GM10266 (cell line): ENCODE measurements around the gene BCAN.

Source experiments
- DNase-seq: peaks from one replicate; pipeline ENCODE4 v3.0.0; 2012; ENCODE audit errors: extremely low spot score
- TF ChIP-seq, protein P1 (sequence below): IDR thresholded peaks from 2 replicates; pipeline ENCODE4 v1.5.1; 2012; ENCODE audit warnings: mild to moderate bottlenecking, low read depth; ENCODE audit not compliant: control insufficient read depth, insufficient read depth; ENCODE audit errors: missing control alignments

Gene BCAN

DNA sequence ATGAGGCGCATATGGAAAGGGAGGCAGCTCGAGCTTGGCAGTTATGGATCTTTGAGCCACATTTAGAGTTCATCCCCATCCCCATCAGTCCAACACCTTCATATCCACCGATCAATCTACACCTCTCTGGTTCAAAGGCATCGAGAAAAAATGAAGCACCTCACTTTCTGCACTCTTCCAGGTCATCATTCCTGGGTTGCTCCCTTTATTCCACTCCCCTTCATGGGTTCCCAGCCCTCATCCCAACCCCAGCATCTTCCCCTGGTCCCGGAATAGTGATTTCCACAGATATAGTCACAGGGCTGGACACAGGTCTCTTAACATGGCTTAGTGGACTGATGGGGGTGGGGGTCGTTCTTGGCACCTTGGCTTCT is 22.3 kb upstream of the BCAN start:
- no peak for DNase-seq
- TF ChIP-seq, protein P1, sequence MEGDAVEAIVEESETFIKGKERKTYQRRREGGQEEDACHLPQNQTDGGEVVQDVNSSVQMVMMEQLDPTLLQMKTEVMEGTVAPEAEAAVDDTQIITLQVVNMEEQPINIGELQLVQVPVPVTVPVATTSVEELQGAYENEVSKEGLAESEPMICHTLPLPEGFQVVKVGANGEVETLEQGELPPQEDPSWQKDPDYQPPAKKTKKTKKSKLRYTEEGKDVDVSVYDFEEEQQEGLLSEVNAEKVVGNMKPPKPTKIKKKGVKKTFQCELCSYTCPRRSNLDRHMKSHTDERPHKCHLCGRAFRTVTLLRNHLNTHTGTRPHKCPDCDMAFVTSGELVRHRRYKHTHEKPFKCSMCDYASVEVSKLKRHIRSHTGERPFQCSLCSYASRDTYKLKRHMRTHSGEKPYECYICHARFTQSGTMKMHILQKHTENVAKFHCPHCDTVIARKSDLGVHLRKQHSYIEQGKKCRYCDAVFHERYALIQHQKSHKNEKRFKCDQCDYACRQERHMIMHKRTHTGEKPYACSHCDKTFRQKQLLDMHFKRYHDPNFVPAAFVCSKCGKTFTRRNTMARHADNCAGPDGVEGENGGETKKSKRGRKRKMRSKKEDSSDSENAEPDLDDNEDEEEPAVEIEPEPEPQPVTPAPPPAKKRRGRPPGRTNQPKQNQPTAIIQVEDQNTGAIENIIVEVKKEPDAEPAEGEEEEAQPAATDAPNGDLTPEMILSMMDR, result no peak

DNA sequence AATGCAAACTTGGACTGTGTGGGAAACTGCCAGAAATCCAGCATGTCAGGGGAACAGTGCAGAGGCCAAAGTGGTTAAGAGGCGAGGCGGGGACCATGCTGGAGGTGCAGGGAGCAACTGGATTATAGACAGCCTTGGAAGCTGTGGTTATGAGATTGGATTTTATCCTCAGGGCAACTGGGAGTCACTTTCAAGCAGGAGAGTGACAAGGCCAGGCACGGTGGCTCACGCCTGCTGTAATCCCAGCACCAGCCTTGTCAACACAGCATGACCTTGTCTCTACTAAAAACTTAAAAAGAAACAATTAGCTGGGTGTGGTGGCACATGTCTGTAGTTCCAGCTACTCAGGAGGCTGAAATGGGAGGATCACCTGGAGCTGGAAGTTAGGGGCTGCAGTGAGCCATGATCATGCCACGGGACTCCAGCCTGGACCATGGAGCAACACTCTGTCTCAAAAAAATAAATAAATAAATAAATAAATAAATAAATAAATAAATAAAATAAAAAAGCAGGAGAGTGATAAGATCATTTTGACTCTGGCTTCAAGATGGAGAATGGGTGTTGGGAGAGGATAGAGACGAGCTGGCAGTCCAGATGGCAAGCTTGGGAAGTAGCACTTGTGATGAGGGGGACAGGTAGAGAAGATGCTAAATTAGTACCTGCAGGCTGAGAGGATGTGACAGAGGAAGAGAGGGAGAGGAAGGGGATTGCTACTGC is 19.2 kb upstream of the BCAN start:
- TF ChIP-seq, protein P1, result no peak
- no peak for DNase-seq

DNA sequence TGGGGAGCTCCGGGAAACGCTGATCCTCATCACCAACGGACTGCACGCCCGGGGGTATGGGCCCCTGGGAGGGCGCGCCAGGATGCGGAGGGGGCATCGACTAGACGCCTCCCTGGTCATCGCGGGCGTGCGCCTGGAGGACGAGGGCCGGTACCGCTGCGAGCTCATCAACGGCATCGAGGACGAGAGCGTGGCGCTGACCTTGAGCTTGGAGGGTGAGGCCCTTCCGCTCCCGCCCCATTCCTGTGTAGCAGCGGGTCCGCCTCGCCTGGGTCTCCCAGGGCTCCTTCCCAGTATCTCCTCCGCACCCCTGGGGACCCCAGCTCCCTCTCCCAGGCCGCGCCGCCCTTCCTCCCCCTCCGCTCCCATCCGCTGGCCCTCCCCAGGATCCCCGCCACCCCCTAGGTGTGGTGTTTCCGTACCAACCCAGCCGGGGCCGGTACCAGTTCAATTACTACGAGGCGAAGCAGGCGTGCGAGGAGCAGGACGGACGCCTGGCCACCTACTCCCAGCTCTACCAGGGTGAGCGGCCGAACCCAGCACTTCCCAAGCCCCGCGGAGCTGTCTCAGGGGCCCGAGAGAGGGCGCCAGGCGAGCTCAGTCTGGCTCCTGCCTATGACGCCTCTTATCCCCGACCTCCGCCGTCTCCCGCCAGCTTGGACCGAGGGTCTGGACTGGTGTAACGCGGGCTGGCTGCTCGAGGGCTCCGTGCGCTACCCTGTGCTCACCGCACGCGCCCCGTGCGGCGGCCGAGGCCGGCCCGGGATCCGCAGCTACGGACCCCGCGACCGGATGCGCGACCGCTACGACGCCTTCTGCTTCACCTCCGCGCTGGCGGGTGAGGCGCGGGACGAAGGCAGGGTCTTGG is 17.7 kb upstream of the BCAN start:
- no peak for DNase-seq
- TF ChIP-seq, protein P1, result peak; percentile 50

DNA sequence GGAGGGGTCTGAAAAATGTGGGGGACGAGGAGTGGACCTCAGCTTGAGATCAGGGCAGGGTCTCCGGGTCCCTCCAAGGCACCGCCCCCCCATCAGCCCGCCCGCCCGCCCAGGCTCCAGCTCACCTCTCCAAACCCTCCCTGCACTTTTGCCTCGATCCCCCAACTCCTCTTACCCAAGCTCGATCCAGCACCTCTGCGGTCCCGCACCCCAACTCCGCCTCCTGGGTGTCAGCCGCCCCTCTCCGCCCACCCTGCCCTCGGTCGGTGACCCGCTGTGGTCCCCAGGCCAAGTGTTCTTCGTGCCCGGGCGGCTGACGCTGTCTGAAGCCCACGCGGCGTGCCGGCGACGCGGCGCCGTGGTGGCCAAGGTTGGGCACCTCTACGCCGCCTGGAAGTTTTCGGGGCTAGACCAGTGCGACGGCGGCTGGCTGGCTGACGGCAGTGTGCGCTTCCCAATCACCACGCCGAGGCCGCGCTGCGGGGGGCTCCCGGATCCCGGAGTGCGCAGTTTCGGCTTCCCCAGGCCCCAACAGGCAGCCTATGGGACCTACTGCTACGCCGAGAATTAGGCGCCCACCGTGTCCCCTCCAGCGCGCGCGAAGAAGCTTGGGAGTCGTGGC is 17.0 kb upstream of the BCAN start:
- TF ChIP-seq, protein P1, result no peak
- DNase-seq, result no peak

DNA sequence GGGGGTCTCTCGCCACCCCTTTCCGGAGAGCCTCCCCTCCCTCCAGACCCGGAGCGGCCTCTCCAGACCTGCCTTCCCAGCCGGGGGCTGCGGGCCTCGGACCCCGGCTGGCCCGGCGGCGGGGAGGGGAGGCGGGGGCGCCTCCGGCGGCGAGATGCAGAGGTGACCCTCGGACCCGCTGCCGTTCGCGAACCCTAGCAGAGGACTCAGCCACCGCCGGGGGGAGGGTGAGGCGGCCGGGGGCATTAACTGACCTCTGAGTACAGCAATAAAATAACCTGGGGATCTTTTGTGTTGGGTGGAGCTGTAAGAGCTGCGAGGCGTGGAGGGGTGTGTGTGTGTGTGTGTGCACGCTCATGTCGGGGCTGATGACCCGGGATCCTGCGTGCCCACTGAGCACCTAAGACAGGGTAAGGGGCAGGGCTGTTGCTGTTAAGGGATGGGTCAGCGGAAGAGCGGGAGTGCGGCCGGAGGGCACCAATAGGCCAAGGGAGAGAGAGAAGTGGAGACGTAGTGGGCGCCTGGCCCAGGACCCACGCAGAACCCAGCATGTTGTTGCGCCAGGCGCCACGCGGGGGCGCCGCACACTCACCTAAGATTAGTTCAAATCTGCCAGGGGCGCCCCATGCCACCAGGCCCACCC is 16.4 kb upstream of the BCAN start:
- TF ChIP-seq, protein P1, result peak; percentile 71
- peak; percentile 67 for DNase-seq

DNA sequence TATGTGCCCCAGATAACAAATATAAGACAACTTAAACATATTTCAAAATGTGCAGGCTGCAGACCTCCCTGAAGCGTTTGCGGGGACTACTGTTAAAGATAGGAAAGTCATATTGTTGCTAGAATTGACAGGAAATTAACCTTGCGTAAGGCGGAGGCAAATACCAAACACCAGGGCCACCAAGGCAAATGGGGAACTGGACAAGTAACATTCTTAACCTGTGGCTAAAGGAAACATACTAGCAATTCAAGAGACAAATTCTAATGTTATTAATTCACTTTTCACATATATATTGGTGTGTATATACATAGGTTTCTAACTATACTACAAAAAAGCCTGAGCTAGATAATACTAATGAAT is 15.9 kb upstream of the BCAN start:
- TF ChIP-seq, protein P1, result no peak
- no peak for DNase-seq
